CD4-positive, alpha-beta T cell treated with Interleukin-21 for 1 hour (primary cell): ENCODE measurements around the gene DCTD.

Experiments
- DNase-seq: peaks from one replicate; pipeline ENCODE4 v3.0.0-alpha.2; 2020

Gene DCTD

GRCh38 chr4:182917182-182918043 is at the start of gene DCTD:
TSS of gene DCTD (minus strand) at chr4:182917386. CDS start at chr4:182915568, 1,818 bp downstream.
- DNase-seq, result peak; percentile 84

- DNase-seq, result no peak
These were observed 43.6 kb upstream of the DCTD start for GRCh38 chr4:182960746-182961145.

- no peak for DNase-seq
These were observed 43.0 kb upstream of the DCTD start for GRCh38 chr4:182960228-182960627.

- no peak for DNase-seq
These were observed 38.2 kb upstream of the DCTD start for GRCh38 chr4:182955411-182955810.

GRCh38 chr4:182944484-182945213 is 27.5 kb upstream of the DCTD start:
- DNase-seq, result no peak

GRCh38 chr4:182939680-182940079 is 22.5 kb upstream of the DCTD start:
- no peak for DNase-seq

- peak; percentile 66 for DNase-seq
These were observed 21.0 kb upstream of the DCTD start for GRCh38 chr4:182938205-182938645.

GRCh38 chr4:182937268-182938204 is 20.4 kb upstream of the DCTD start:
- DNase-seq, result no peak

GRCh38 chr4:182932651-182933050 is 15.5 kb upstream of the DCTD start:
- DNase-seq, result no peak

GRCh38 chr4:182931691-182932345 is 14.6 kb upstream of the DCTD start:
- no peak for DNase-seq

GRCh38 chr4:182930889-182931288 is 13.7 kb upstream of the DCTD start:
- no peak for DNase-seq

GRCh38 chr4:182929296-182929695 is 12.1 kb upstream of the DCTD start:
- DNase-seq, result no peak

- DNase-seq, result no peak
These were observed 10.9 kb upstream of the DCTD start for GRCh38 chr4:182928061-182928460.

- no peak for DNase-seq
These were observed 10.3 kb upstream of the DCTD start for GRCh38 chr4:182927505-182927904.

GRCh38 chr4:182925855-182926254 is 8.7 kb upstream of the DCTD start:
- no peak for DNase-seq

GRCh38 chr4:182925298-182925757 is 8.1 kb upstream of the DCTD start:
- peak; percentile 78 for DNase-seq

- DNase-seq, result no peak
These were observed 7.3 kb upstream of the DCTD start for GRCh38 chr4:182924497-182924896.

- no peak for DNase-seq
These were observed 6.7 kb upstream of the DCTD start for GRCh38 chr4:182923796-182924340.

GRCh38 chr4:182923366-182923765 is 6.2 kb upstream of the DCTD start:
- no peak for DNase-seq

- DNase-seq, result no peak
These were observed 5.5 kb upstream of the DCTD start for GRCh38 chr4:182922501-182923284.

- no peak for DNase-seq
These were observed 4.4 kb upstream of the DCTD start for GRCh38 chr4:182921608-182922007.
